ENCODE data around the gene MCAM.
A peak's percentile ranks its signal among the peaks of the same experiment; 100 is the strongest.

Gene MCAM

DNA sequence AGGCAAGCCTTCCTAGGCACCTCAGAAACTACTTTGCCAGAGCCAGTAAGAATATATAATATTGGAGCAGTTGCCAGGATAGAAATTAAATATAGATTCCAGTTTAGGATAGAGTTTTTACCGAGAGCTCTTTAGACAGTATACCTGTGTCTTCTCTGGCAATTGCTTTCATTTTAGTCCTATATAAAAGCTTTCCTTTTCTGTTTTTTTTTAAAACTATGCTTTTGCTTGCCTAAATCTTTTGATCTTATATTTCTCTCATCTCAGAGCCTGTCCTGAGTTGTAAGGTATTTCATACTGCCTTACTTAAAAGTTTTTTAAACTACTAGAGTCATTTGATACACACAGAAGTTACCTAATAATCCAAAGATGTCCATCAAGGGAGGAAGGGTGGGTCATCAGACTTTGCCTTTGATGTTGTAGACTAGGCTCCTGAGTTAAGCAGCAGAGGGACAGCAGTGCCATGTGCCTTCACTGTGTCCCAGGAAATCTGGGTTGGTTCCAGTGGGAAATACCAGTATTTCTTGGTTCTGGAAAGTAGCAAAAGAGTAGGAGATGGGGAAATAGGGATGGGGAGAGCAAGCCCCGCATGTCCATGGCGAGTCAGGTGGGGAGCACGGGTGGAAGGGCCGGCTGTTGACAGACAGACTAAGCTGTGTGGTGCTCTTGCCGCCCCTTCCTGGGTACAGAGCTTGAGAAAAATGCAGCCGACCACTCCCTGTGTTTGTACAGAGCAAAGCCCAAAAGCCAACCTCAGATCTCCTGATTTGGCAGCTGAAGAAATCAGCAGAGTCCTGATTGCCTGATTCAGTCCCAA, 11.2 kb downstream of the MCAM start:
- no peak for DNase-seq

DNA sequence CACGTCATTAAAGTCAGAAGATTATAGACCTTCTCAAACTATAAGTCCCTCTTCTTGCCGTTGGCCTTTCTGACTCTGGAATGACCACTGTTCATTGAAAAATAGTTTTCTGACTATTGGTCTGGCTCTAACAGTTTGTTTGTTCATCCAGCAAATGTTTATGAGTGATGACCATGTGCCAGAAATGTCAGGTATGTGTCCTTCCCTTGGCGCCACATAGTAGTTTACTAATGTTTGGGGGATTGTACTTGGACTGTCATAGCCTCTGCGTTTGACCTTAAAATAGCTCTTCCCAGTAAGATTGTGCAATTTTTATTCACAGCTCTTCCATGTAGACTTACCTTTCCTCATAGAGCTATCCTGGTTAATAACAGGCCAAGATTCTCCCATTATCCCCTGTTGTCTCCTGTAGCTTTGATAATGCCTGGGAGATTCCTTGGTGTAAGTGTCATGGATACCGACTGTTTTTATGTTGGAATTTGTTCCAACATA, 13.7 kb downstream of the MCAM start:
- no peak for DNase-seq

DNA sequence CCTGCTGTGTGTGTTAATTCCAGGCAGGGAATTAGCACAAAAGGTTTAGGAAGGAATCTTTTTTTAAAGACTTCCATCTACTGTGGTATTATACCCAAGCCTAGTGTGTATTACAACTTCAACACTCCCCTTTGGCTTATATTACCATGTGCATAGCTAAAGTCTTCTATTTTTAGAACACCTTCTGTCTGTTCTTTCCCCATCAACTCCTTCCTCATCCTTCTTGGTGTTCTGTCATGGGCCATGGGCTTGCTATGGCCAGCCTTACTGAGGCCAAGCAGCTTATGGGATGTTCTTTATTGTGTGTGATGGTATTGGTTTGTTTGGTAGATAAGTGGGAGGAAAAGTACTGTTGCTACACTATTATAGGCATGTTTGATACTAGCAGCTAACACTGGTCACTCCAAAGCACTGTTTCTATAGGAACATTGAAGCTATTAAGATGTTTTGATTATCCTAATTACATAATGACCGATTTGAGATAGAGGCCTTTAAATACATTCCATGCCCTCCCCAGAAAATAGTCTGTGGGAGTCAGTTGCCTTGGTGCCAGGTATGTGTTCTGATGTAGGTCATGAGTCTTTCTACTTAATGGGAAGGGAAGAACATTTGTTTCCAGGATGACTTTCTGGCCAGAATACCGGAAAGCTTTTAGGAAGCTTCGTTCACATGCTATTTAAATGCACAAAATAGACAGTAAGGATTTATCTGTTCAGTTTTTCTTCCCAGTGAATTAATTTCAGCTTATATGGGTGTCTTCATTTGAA, 16.5 kb downstream of the MCAM start:
- no peak for DNase-seq

DNA sequence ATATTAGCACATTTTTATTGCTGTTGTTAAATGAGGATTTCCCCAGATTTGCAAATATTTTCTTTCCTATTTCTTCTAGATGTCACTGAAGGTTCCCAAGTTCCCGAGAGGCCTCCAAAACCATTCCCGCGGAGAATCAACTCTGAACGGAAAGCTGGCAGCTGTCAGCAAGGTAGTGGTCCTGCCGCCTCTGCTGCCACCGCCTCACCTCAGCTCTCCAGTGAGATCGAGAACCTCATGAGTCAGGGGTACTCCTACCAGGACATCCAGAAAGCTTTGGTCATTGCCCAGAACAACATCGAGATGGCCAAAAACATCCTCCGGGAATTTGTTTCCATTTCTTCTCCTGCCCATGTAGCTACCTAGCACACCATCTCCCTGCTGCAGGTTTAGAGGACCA, 17.5 kb downstream of the MCAM start:
- no peak for DNase-seq

DNA sequence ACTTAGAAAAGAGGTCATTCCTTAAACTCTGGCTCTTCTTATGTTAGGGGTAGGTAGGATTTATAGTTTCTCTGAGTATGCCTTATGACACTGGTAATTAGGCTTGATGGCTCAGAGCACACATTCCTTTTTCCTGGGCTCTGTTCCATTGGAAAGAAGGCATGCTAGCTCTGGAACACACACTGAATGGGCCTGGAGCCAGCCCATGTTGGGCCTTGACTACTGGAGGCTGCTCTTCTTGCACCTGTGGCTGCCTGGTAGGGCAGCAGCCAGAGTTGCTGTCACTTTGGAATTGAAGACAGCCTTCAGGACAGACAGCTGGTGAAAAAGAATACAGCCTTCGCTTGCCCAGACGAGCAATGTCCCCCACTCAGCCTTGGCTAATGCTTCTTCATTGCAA, 18.2 kb downstream of the MCAM start:
- no peak for DNase-seq

DNA sequence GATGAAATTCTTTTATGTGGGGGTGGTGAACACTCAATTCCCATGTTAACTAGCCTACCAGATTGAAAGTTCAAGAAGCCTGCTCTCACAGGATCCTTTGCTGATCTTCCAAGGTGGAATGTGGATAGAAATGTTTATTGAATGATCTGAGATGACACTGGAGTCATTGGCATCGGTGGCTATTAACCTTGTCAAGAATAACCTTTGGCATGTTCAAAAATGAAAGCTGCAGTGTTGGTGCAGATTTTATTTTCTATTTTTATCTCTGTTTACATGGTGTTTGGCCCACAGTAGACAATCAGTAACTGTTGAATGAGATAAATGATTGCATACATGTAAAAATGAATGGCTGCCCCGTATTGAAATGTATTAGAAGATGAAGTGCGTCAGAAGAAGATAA, 19.0 kb downstream of the MCAM start:
- no peak for DNase-seq

GRCh38 chr11:119295178-119295577, 21.8 kb downstream of the MCAM start:
- DNase-seq: no peak

DNA sequence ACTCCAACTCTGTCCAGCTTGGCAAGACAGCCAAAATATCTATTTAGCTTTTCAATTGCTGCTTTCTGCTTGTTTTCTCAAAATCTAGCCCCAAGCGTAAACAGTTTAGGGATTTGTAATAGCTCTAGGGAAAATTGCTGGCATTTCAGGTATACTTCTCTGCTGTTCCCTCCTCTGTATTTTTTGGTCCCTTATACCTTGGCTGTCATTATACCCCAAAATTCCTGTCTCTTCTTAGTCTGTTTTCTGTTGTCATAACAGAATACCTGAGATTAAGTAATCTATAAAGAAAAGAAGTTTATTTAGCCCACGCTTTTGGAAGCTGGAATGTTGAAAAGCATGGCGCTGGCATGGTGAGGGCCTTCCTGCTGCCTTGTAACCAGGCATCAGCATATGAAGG, 23.5 kb downstream of the MCAM start:
- DNase-seq: no peak

DNA sequence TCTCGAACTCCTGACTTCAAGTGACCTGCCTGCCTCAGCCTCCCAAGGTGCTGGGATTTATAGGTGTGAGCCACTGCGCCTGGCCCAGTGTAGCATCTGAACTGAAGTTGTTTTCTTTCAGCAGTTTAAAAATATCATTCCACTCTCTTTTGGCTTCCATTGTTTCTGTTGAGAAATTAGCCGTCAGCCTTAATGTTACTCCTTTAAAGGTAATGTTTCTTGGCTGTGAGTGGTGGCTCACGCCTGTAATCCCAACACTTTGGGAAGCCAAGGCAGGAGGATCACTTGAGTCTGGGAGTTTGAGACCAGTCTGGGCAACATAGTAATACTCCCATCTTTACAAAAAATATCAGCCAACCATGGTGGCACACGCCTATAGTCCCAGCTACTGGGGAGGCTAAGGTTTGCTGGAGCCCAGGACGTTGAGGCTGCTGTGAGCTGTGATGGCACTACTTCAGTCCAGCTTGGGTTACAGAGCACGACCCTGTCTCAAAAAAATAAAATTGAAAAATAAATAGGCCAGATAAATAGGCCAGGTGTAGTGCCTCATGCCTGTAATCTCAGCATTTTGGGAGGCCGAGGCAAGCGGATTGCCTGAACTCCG, 25.9 kb downstream of the MCAM start:
- no peak for DNase-seq

DNA sequence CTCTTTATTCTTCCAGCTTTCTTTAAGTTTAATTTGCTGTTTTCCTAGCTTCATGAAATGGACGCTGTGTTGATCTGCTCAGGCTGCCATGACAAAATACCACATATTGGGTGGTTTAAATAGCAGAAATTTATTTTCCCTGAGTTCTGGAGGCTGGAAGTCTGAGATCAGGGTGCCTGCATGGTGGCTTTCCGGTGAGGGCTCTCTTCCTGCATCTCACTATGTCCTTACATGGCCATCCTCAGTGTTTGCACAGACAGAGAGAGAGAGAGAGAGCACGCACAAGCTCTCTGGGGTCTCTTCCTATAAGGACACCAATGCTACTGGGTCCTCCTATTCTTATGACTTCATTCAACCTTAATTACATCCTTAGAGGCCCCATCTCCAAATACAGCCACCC, 28.7 kb downstream of the MCAM start:
- no peak for DNase-seq

DNA sequence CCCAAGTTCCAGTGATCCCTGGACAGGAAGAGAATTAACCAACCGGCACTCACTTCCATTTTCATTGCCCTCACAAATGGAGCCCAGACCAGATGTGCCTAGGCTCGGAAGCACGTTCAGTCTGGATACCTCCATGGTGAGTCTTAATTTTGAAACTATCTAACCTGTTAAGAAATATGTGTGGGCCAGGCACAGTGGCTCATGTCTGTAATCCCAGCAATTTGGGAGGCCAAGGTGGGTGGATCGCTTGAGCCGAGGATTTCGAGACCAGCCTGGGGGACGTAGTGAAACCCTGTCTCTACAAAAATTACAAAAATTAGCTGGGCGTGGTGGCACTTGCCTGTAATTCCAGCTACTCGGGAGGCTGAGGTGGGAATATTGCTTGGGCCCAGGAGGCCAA, 31.5 kb downstream of the MCAM start:
- no peak for DNase-seq

- peak; percentile 42 for DNase-seq
These were observed 32.4 kb downstream of the MCAM start for GRCh38 chr11:119284344-119285157.

- DNase-seq: no peak
These were observed 34.4 kb downstream of the MCAM start for GRCh38 chr11:119282495-119282894.

DNA sequence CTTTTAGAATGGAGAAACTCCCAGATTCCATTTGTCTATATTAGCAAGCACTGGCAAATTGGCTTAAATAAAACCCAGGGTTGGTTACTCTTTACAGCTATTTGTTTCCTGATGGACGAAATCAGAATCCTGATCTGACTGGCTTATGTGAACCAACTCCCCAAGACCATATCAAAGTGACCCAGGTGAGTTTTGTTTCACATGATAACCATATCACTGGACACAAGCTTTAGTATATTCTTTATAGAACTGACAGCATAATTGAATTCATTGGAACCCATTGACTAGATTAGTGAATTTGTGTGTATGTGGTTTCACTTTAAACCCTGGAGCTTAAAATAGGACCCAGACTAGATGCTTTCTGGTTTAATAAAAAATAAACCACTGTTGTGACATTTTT, 39.3 kb downstream of the MCAM start:
- DNase-seq: no peak

DNA sequence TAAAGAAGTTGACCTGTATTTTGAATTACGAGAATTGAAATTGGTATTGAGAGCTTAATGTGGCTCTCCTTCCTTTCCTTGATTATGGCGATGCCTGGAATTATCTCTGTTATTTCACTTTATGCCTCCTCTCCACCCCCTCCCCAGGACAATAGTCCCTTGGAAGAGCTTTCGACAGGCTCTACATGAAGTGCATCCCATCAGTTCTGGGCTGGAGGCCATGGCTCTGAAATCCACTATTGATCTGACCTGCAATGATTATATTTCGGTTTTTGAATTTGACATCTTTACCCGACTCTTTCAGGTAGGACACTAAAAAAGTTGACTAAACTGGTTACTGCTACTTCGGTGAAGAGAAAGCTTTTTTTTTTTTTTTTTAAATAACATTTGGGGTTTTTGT, 43.2 kb downstream of the MCAM start:
- no peak for DNase-seq

GRCh38 chr11:119267645-119268044, 49.3 kb downstream of the MCAM start:
- DNase-seq: no peak

DNA sequence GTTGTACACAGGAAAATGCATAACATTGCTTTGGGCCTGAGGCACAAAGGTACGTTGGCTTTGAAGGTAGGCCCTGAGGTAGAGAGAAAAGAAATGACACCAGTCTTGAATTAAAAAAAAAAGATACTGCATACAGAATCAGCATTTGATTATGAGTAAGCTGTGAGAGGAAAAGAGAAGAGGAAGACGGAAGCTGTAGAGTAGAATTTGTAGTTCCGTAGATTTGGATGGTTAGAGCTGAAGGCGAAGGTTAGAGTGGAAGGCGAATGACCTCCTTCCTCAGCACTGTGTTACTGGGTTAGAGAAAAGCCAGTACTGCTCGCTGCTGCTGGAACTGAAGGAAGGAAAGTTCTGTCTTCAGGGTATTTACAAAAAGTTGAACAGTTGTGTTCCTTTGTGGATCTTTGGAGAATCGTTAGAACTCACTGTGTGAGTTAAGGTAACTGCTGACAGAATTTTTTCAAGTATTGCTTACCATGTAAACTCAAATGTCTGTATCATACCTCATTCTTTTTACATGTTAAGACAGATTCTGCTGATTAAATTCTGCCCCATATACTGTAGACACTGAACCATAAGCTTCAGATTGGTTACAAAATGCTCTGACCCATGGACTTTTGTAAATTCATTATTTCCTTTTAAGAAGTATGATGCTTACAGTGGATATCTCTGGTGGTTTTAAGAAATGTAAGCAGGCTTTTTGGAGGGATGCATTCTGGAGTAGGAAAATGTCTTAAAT, 50.2 kb downstream of the MCAM start:
- no peak for DNase-seq

- no peak for DNase-seq
These were observed 50.9 kb downstream of the MCAM start for GRCh38 chr11:119266063-119266462.

GRCh38 chr11:119263352-119263940, 53.5 kb downstream of the MCAM start:
- no peak for DNase-seq

GRCh38 chr11:119262668-119263351, 54.1 kb downstream of the MCAM start:
- peak; percentile 53 for DNase-seq

- DNase-seq: no peak
These were observed 57.9 kb downstream of the MCAM start for GRCh38 chr11:119258983-119259382.

Data from EL (cell line).